GM12891 (cell line): ENCODE measurements around the gene OTOS.

Experiments used
- DNase-seq: peaks from one replicate; pipeline ENCODE4 v3.0.0; 2011; ENCODE audit warnings: low spot score; ENCODE audit not compliant: insufficient read length
- FAIRE-seq: peaks from 2 replicates; lab custom pipeline; 2011; peaks lifted over from hg19 to GRCh38; lab: Jason Lieb, UNC
- PAX5 ChIP-seq: IDR thresholded peaks from 2 replicates; pipeline ENCODE4 v1.6.1; 2011; ENCODE audit warnings: low read length, moderate library complexity, mild to moderate bottlenecking; ENCODE audit not compliant: insufficient read depth, severe bottlenecking
- POLR2A ChIP-seq: IDR thresholded peaks from 2 replicates; pipeline ENCODE4 v1.6.1; 2011; ENCODE audit warnings: low read depth, low read length, control low read depth
- POLR2AphosphoS5 ChIP-seq: IDR thresholded peaks from 2 replicates; pipeline ENCODE4 v1.6.1; 2011; ENCODE audit warnings: low read depth, low read length, control low read depth
- POU2F2 ChIP-seq: IDR thresholded peaks from 2 replicates; pipeline ENCODE4 v1.6.1; 2011; ENCODE audit warnings: low read depth, mild to moderate bottlenecking, control low read depth, low read length, moderate library complexity
- SPI1 ChIP-seq: IDR thresholded peaks from 2 replicates; pipeline ENCODE4 v1.6.1; 2011; ENCODE audit warnings: low read depth, low read length, control low read depth
- TAF1 ChIP-seq: IDR thresholded peaks from 2 replicates; pipeline ENCODE4 v1.6.1; 2011; ENCODE audit warnings: low read depth, low read length, control low read depth

OTOS gene

GRCh38 chr2:240162531-240162930 is 22.1 kb upstream of the OTOS start:
- FAIRE-seq (no peak), DNase-seq (no peak)
- no peak for TF ChIP-seq SPI1
- TF ChIP-seq POLR2A = no peak
- TF ChIP-seq POU2F2 = no peak
- TF ChIP-seq TAF1 = no peak
- no peak for TF ChIP-seq POLR2AphosphoS5
- no peak for TF ChIP-seq PAX5

GRCh38 chr2:240162032-240162431 is 21.6 kb upstream of the OTOS start:
- no peak for DNase-seq
- FAIRE-seq = no peak
- no peak for TF ChIP-seq PAX5
- no peak for TF ChIP-seq POU2F2
- no peak for TF ChIP-seq TAF1
- no peak for TF ChIP-seq POLR2AphosphoS5
- TF ChIP-seq SPI1 = no peak
- TF ChIP-seq POLR2A = no peak

GRCh38 chr2:240161087-240161750 is 20.8 kb upstream of the OTOS start:
- TF ChIP-seq POLR2AphosphoS5 = no peak
- no peak for TF ChIP-seq POLR2A
- TF ChIP-seq SPI1 = no peak
- no peak for TF ChIP-seq POU2F2
- no peak for TF ChIP-seq PAX5
- no peak for TF ChIP-seq TAF1
- DNase-seq (no peak), FAIRE-seq (no peak)

GRCh38 chr2:240160291-240161086 is 20.0 kb upstream of the OTOS start:
- no peak for FAIRE-seq

GRCh38 chr2:240159251-240159839 is 18.9 kb upstream of the OTOS start:
- DNase-seq = no peak
- TF ChIP-seq POLR2A = no peak
- no peak for TF ChIP-seq SPI1
- no peak for TF ChIP-seq TAF1
- no peak for TF ChIP-seq POLR2AphosphoS5
- no peak for TF ChIP-seq POU2F2
- no peak for TF ChIP-seq PAX5
- no peak for FAIRE-seq

More at GRCh38 chr2:240160291-240161086, 20.0 kb upstream of the OTOS start:
- TF ChIP-seq POLR2AphosphoS5 (no peak), POU2F2 (no peak), SPI1 (no peak), POLR2A (no peak), TAF1 (no peak), PAX5 (no peak)
- no peak for DNase-seq

GRCh38 chr2:240157147-240157470 is 16.7 kb upstream of the OTOS start:
- TF ChIP-seq TAF1 (no peak), POU2F2 (no peak), PAX5 (no peak), POLR2A (no peak), POLR2AphosphoS5 (no peak), SPI1 (no peak)
- no peak for FAIRE-seq
- DNase-seq = no peak

- FAIRE-seq (no peak), DNase-seq (no peak)
- TF ChIP-seq POLR2A = no peak
- no peak for TF ChIP-seq PAX5
- no peak for TF ChIP-seq SPI1
- TF ChIP-seq TAF1 = no peak
- no peak for TF ChIP-seq POLR2AphosphoS5
- no peak for TF ChIP-seq POU2F2
Observed at GRCh38 chr2:240156435-240157146, 16.1 kb upstream of the OTOS start.

- DNase-seq = no peak
- no peak for TF ChIP-seq POLR2A
- TF ChIP-seq PAX5 = no peak
- no peak for TF ChIP-seq TAF1
- no peak for TF ChIP-seq SPI1
- no peak for TF ChIP-seq POU2F2
- FAIRE-seq = no peak
Observed at GRCh38 chr2:240155745-240156390, 15.4 kb upstream of the OTOS start.
